HFFc6 (cell line): ENCODE data around the gene SEMA3B. TPM values are rescaled to one million over a fixed set of nuclear protein-coding genes. Genes with fewer than 3 reads are reported as not detected.
"Not testable (repeated sequence)": the region's sequence is repeated elsewhere in the genome, so short reads cannot be mapped to it uniquely, and the experiment has no call there.

Experiments used
- DNase-seq: peaks from one replicate; pipeline ENCODE4 v3.0.0-alpha.2; 2018
- H3K27ac Mint-ChIP-seq: 2 replicates; pipeline ENCODE4 v1.8.0; 2020; ENCODE audit warnings: mild to moderate bottlenecking, mixed read lengths
- H3K27me3 Mint-ChIP-seq: 2 replicates; pipeline ENCODE4 v1.8.0; 2021; ENCODE audit warnings: mild to moderate bottlenecking, moderate library complexity, mixed read lengths; ENCODE audit not compliant: insufficient read depth
- H3K36me3 Mint-ChIP-seq: 2 replicates; pipeline ENCODE4 v1.8.0; 2021; ENCODE audit warnings: low read depth, mixed read lengths
- H3K4me1 Mint-ChIP-seq: 2 replicates; pipeline ENCODE4 v1.8.0; 2020; ENCODE audit warnings: low read depth, mixed read lengths
- H3K4me3 Mint-ChIP-seq: 2 replicates; pipeline ENCODE4 v1.8.0; 2020; ENCODE audit warnings: mild to moderate bottlenecking, moderate library complexity, mixed read lengths
- H3K9me3 Mint-ChIP-seq: 2 replicates; pipeline ENCODE4 v1.8.0; 2020; ENCODE audit warnings: mild to moderate bottlenecking, mixed read lengths
- total RNA-seq, 6 experiments: library from RNA; stranded (reverse); fragmentation: NEBNext Ultra II Directional; extraction: Animal tissue kit (Norgen Biotek cat#: 25700); gene quantifications; 2 replicates in 1 of 6; 3 replicates in 5 of 6; pipeline ENCODE4 v1.2.3, GENCODE V29; 2021
- TF ChIP-seq, protein P1 (sequence below): fragments of 200-600 bp; sonication (generic); IDR thresholded peaks from 2 replicates; pipeline ENCODE4 v1.5.0; 2021; ENCODE audit warnings: antibody characterized with exemption, mild to moderate bottlenecking

Gene SEMA3B
- total RNA-seq, 6 experiments from 2014 or later = 14.5 to 26.6 (median 24.7) TPM

DNA sequence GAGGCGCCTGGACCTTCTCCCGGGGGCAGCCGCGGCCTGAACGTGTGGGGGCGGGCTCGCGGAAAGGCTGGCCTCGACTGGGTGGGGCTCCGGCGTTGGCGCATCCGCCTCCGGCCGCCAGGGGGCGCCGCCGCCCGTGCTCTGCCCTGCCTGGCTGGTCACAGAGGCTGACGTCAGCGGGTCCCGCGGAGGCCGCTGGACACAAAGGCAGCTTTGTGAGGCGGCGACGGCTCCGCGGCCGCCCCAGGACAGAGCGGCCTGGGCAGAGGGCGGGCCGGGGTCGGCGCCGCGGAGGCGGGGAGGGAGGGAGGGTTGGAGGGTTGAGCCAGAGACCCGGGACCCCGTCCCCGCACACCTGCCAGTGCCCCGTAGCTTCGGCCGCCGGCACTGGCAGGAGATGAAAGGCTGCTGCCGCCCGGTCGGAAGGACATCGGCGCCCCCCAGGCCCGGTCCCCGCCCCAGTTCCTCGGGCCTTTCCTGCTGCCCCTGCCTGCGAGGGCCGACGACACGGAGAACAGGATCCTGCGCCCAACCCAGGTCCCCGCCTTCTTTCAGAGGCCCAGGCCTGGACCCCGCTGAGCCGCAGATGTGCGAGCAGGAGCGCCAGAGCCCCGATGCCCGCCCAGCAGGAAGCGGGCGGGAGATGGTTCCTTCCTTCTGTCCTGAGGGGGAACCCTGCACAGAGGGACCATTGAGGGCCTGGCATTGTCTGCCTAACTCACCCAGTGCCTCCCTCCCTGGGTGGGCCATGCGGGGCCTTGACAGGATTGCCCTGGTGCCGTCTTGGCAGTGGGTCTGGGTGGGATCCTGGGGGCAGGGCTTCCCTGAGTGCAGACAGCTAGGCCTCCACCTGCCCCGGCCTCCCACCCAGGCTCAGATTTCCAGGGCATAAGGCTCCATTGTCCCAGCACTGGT lies 8.7 kb upstream of the SEMA3B start:
- Mint-ChIP-seq H3K4me3 (peak overlapping the region; percentile 22; the same call in 1 of the 2 replicates), H3K9me3 (no peaks in the 10 kb centered on the region), H3K27me3 (peaks cover 2% of the 10 kb centered on the region; the same call in 1 of the 2 replicates), H3K27ac (peak overlapping the region; percentile 76), H3K4me1 (peaks cover 29% of the 10 kb centered on the region), H3K36me3 (peaks cover 5% of the 10 kb centered on the region)
- peak; percentile 84 for DNase-seq
- TF ChIP-seq, protein P1, sequence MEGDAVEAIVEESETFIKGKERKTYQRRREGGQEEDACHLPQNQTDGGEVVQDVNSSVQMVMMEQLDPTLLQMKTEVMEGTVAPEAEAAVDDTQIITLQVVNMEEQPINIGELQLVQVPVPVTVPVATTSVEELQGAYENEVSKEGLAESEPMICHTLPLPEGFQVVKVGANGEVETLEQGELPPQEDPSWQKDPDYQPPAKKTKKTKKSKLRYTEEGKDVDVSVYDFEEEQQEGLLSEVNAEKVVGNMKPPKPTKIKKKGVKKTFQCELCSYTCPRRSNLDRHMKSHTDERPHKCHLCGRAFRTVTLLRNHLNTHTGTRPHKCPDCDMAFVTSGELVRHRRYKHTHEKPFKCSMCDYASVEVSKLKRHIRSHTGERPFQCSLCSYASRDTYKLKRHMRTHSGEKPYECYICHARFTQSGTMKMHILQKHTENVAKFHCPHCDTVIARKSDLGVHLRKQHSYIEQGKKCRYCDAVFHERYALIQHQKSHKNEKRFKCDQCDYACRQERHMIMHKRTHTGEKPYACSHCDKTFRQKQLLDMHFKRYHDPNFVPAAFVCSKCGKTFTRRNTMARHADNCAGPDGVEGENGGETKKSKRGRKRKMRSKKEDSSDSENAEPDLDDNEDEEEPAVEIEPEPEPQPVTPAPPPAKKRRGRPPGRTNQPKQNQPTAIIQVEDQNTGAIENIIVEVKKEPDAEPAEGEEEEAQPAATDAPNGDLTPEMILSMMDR = peak; percentile 99

DNA sequence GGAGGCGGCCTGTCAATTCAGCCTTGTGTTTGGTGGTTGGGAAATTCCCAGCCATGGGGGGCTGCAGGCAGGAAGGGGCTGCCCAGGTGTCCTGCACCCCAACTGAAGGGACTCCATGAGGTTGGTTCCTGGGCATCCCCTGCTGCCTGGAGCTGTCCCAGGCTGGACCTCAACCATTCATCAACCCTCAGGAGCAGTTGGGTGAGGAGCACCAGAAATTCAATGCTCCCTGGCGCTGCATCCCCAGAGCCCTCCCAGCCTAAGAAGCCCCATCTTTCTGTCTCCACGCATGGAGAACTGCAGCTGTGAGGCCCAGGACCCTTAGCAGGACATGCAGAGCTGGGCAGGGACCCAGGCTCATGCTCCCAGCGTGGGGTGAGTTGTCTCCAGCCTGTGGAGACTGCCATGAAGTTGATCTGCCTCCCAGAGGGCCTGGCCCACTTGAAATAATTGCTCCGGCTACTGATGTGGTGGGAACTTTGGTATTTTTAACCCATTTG lies 8.0 kb upstream of the SEMA3B start:
- TF ChIP-seq, protein P1 = no peak
- H3K27me3 Mint-ChIP-seq = peaks cover 6% of the 10 kb centered on the region
- H3K36me3 Mint-ChIP-seq = peaks cover 5% of the 10 kb centered on the region
- no peaks in the 10 kb centered on the region for H3K9me3 Mint-ChIP-seq
- peak overlapping the region; percentile 54 for H3K27ac Mint-ChIP-seq
- no peak overlapping the region for H3K4me3 Mint-ChIP-seq
- DNase-seq = no peak
- H3K4me1 Mint-ChIP-seq = peaks cover 35% of the 10 kb centered on the region

DNA sequence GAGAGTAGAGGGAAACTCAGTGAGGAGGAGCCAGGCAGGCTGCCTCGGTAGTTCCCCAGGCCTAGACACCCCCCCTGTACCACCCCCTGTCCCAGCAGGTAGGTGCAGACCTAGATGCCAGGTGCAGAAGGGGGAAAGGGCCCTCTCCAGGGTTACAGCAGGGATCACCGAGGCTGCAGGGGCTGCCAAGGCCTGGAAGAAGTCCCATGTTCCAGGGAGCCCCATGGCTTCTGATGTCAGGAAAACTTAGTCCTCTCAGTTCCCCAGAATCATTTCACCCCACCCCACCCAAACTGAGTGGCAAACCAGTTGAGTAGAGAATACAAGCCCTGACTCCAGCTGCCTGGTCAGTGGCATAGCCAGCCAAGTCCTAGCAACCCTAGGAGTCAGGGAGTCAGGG lies 7.4 kb upstream of the SEMA3B start:
- Mint-ChIP-seq H3K4me3 (no peak overlapping the region), H3K36me3 (peaks cover 5% of the 10 kb centered on the region), H3K9me3 (no peaks in the 10 kb centered on the region), H3K27ac (peak overlapping the region; percentile 54), H3K4me1 (peaks cover 37% of the 10 kb centered on the region), H3K27me3 (peaks cover 7% of the 10 kb centered on the region)
- TF ChIP-seq, protein P1 = no peak
- DNase-seq = no peak

DNA sequence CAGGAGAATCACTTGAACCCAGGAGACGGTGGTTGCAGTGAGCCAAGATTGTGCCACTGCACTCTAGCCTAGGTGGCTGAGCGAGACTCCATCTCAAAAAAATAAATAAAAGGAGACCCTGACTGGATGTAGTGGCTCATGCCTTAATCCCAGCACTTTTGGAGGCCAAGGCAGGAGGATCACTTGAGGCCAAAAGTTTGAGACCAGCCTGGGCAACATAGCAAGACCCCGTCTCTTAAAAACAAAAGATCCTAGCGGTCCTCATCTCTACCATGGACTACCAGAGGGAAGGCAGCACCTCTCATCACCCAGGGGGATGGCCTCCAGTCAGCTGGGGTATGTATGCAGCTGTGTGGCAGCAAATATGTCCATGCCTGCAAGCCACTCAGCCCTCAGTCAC lies 6.7 kb upstream of the SEMA3B start:
- not testable (repeated sequence) for H3K27me3 Mint-ChIP-seq, DNase-seq, H3K9me3 Mint-ChIP-seq, H3K4me3 Mint-ChIP-seq, H3K36me3 Mint-ChIP-seq
- peak overlapping the region; percentile 90 for H3K27ac Mint-ChIP-seq
- H3K4me1 Mint-ChIP-seq = peaks cover 37% of the 10 kb centered on the region

DNA sequence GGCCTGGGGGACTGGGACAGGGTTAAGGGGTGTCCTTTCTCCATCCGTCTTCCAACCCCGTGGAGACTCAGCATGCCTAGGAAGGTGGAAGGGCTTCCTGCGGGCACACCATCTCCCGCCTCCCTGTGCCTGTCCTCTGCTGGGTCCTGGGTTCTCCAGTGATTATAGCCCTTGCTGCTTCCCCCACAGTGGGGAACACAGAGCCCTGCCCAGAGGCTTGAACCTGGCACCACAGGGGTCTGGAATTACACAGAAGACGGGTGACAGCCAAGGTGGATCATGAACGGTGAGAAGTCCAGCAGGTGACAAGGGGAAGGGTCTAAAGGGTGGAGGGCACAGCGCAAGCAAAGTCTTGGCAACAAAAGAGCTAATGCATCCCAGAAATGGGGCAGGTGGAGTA lies 6.2 kb upstream of the SEMA3B start:
- Mint-ChIP-seq H3K4me3 (no peak overlapping the region), H3K36me3 (no peaks in the 10 kb centered on the region), H3K9me3 (no peaks in the 10 kb centered on the region), H3K4me1 (peaks cover 43% of the 10 kb centered on the region), H3K27ac (peak overlapping the region; percentile 90), H3K27me3 (peaks cover 8% of the 10 kb centered on the region)
- DNase-seq = no peak
- TF ChIP-seq, protein P1 = no peak
